Measurements from ENCODE around the gene KANSL1. TPM values are rescaled to one million over a fixed set of nuclear protein-coding genes. Genes with fewer than 3 reads are reported as not detected.

The KANSL1 gene
- total RNA-seq, 1 donor from 2014 or later, result 124 TPM

DNA sequence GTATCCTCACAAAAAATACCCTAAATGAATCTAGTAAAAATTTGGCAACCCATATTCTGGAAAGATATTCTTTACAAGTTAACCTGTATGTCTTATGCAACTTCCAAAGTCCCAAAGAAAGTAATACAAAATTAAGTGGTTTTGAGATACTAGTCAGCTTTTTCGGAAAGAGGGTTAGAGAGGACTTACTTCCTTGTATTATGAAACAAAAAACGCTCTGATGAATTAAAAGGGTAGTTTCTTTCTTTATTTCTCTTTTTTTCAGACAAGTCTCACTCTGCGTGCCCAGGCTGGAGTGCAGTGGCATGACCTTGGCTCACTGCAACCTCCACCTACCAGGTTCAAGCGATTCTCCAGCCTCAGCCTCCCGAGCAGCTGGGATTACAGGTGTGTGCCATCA, 51.6 kb downstream of the KANSL1 start:
- intact Hi-C loops (cut with micrococcal nuclease), result no loop called here

GRCh38 chr17:46140645-46141197, 52.5 kb downstream of the KANSL1 start:
- intact Hi-C loops (cut with micrococcal nuclease), result no loop called here

DNA sequence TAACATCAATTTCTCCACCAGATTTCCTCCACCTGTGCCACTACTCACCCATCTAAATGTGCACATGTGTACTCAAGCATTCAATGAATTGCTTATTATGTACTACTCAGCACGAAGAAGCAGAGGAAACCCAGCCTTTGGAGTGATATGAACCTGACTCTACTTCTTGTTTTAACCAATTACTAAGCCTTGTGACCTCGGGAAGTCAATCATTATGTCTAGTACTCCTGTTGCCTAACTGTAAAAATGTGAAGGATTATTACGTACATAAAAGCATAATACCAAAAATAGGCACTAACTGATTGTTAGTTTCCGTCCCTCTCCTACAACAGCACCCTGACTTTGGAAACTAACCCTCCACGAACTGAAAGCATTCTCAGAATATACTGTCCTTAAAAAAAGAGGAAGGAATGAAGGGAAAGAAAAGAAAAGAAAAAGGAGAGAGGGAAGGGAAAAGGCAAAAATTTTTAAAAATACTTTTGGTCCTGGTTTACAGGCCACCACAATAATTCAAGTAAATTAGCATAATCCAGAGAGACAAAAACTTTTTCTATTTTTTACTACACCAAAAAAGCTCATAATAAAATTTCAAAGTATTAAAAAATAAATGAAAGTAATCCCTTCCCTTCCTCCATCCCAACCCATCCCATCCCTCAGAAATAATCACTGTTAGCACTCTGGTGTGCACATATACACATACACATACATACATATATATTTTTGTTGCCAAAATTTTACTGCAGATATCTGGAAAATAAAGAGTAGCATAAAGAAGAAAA, 53.6 kb downstream of the KANSL1 start:
- intact Hi-C loops (cut with micrococcal nuclease), result loop anchor here (2.0 kb wide), 1 partner anchor 17 kb away; no protein-coding TSS in a partner anchor

GRCh38 chr17:46138473-46138872, 54.8 kb downstream of the KANSL1 start:
- intact Hi-C loops (cut with micrococcal nuclease), result loop anchor here (2.0 kb wide), 1 partner anchor 16 kb away; no protein-coding TSS in a partner anchor

DNA sequence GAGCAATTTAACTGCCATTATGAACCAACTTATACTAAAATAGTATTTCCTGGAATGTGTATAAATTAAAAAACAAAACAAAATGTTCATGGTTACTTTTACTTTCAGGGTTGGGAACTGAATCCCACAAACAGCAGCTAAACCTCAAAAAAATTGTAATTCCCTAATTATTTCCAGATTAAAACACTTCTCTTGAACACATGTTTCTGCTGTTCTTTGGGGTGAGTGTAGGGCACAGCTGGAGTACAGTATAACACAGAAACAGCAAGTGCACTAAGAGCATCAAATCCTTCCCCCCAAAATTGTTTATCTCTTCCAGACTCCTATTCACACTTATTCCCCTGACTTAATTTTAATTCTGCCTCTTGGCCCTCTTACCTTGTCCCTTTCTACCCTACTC, 56.4 kb downstream of the KANSL1 start:
- intact Hi-C loops (cut with micrococcal nuclease), result loop anchor here (2.0 kb wide), 2 partner anchors 18 to 50 kb away; no protein-coding TSS in a partner anchor

DNA sequence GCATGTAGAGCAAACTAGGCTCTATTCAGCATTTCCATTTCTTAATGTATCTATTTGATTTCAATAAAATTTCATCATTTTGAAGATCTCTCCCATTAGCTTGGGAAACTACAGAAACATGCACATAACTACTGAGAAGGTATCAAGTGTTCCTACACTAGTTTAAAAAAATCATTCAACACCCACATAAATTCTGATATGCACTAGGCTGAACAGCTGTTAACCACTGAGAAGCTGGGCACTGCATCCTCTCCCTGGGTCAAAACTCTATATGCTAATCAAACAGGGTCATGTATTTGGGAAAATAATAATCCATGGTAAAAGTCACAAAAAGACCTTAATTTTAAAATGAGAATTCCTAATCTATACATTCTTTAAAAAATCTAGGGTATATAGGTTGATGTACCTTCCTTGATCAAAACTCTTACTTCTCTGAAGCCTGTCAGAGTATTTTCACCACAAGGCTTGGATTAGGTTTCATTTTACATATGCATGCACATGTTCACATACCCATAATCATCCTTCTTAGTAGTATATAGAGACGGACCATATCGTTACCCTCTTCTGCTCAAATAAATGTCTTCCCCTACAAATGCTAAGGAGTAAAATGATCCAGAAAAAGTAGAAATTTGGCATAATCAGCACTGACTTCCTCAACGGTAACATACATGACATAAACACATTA, 57.2 kb downstream of the KANSL1 start:
- intact Hi-C loops (cut with micrococcal nuclease), result loop anchor here (2.0 kb wide), 2 partner anchors 19 to 51 kb away; no protein-coding TSS in a partner anchor

- intact Hi-C loops (cut with micrococcal nuclease), result no loop called here
These were observed 58.0 kb downstream of the KANSL1 start for GRCh38 chr17:46135126-46135812.

- intact Hi-C loops (cut with micrococcal nuclease), result no loop called here
These were observed 63.9 kb downstream of the KANSL1 start for GRCh38 chr17:46129302-46129701.

GRCh38 chr17:46128453-46128852, 64.8 kb downstream of the KANSL1 start:
- intact Hi-C loops (cut with micrococcal nuclease), result no loop called here

GRCh38 chr17:46127524-46127923, 65.7 kb downstream of the KANSL1 start:
- intact Hi-C loops (cut with micrococcal nuclease), result no loop called here

GRCh38 chr17:46126840-46127239, 66.4 kb downstream of the KANSL1 start:
- intact Hi-C loops (cut with micrococcal nuclease), result no loop called here

- intact Hi-C loops (cut with micrococcal nuclease), result no loop called here
These were observed 67.4 kb downstream of the KANSL1 start for GRCh38 chr17:46125831-46126230.

- intact Hi-C loops (cut with micrococcal nuclease), result no loop called here
These were observed 68.3 kb downstream of the KANSL1 start for GRCh38 chr17:46124695-46125592.

DNA sequence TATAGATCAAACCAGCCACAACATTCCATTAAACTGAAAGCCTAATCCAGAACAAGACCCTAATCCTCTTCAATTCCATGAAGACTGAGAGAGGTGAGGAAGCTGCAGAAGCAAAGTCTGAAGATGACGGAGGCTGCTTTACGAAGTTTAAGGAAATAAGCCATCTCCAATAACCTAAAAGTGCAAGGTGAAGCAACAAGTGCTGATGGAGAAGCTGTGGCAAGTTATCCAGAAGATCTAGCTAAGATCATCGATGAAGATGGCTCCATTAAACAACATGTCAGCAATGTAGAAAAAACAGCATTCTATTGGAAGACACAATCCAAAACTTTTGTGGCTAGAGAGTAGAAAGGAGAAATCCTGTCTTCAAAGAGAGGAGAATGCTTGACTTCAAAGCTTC, 69.6 kb downstream of the KANSL1 start:
- intact Hi-C loops (cut with micrococcal nuclease), result loop anchor here (2.0 kb wide), 2 partner anchors 15 to 33 kb away; no protein-coding TSS in a partner anchor

DNA sequence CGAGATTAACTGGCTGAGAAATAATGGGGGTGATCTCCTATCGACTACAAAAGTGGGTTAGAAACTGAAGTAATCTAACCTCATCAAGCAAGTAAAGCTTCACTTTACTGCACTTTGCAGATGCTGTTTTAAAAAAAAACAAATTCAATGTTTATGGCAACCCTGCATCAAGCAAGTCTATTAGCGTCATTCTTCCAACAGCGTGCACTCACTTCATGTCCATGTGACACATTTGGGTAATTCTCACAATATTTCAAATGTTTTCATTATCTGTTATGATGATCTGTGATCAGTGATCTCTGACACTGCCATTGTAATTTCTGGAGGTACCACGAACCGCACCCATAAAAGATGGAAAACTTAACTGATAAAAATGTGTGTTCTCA, 70.8 kb downstream of the KANSL1 start:
- intact Hi-C loops (cut with micrococcal nuclease), result loop anchor here (2.0 kb wide), 2 partner anchors 16 to 34 kb away; no protein-coding TSS in a partner anchor

- intact Hi-C loops (cut with micrococcal nuclease), result loop anchor here (2.0 kb wide), 2 partner anchors 17 to 35 kb away; no protein-coding TSS in a partner anchor
These were observed 71.3 kb downstream of the KANSL1 start for GRCh38 chr17:46121841-46122485.

DNA sequence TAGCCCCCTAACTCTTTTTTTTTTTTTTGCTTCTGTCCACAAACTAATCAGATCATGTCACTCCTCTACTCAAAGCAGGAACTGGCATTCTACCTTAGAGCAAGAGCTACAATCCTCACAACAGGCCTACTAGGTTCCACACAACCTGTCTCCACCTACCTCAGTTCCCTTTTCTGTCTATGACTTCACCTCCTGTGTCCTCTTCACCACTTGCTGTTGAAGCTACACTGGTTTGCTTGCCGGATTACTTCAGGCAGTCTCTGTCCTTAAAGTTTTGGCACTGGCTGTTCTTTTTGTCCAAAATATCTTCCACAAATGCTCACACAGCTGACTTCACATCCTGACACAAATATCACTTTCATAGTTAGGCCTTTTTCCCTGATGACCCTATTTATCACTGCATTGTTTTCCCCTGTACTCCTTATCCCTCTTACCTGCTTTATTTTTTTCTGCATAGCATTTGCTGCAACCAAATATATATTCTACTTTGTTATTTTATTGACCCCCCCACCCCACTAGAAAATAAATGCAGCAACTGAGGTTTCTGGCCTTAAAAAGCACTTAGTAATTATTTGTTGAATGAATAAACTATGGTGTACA, 72.0 kb downstream of the KANSL1 start:
- intact Hi-C loops (cut with micrococcal nuclease), result no loop called here

DNA sequence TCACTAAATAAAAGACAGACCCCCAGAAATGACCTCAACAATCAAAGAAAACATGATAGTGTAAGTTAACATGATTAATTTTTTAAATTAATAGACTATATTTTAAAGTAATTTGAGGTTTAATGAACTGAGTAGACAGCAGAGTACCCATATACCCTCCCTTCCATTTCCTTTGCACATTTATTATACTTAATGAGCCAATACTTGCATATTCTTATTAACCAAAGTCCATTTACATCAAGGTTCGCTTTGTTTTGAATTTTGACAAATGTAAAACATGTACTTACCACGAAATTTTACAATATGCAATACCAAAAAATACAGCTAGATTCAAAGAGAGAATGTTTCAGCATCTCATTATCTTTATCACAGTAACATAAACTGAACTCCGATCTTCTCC, 72.7 kb downstream of the KANSL1 start:
- intact Hi-C loops (cut with micrococcal nuclease), result no loop called here

GRCh38 chr17:46120078-46120477, 73.2 kb downstream of the KANSL1 start:
- intact Hi-C loops (cut with micrococcal nuclease), result no loop called here
